ENCODE measurements around the gene ZNF443. TPM values are rescaled to one million over a fixed set of nuclear protein-coding genes. Genes with fewer than 3 reads are reported as not detected.

Gene ZNF443
- total RNA-seq, 1 donor from 2014 or later = 7.3 TPM

DNA sequence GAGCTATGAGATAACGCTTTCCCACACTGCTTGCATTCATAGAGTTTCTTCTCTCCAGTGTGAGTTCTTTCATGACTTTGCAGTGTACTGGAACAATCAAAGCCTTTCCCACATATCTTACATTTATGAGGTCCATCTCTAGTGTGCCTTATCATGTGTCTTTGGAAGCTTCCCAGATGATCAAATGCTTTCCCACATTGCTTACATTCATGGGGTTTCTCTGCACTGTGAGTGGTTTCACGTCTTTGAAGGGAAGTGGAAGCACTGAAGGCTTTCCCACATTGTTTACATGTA lies 60.4 kb downstream of the ZNF443 start:
- TF ChIP-seq CTCF (conservative IDR thresholded peaks at IDR 0.05; ENCODE audit: low read depth, low read length) = no peak
- no peak overlapping the region for H3K4me3 ChIP-seq (ENCODE audit: low read depth, low read length)
- no peak for DNase-seq (ENCODE audit: low read depth)

- TF ChIP-seq CTCF (conservative IDR thresholded peaks at IDR 0.05; ENCODE audit: low read depth, low read length) = no peak
- H3K4me3 ChIP-seq (ENCODE audit: low read depth, low read length) = no peak overlapping the region
Measured at GRCh38 chr19:12379732-12380443, 60.9 kb downstream of the ZNF443 start.

More at GRCh38 chr19:12379732-12380443, 60.9 kb downstream of the ZNF443 start:
- DNase-seq (ENCODE audit: low read depth) = no peak

Other genes with a start within 250 kb of the ZNF443 start
- 2.4 and 8.2 TPM in 2 replicates for gene ZNF44, start 146.1 kb downstream of the ZNF443 start, total RNA-seq
- gene ZNF563, start 107.4 kb downstream of the ZNF443 start, total RNA-seq = 2.8 and 9.7 TPM in 2 replicates
- 0.17 and 0.36 TPM in 2 replicates for gene ZNF442, start 75.3 kb downstream of the ZNF443 start, total RNA-seq
- 3.0 TPM in 2 replicates for gene ZNF799, start 39.8 kb downstream of the ZNF443 start, total RNA-seq
- 1.2 and 1.9 TPM in 2 replicates for gene ZNF709, start 43.8 kb upstream of the ZNF443 start, total RNA-seq
- gene ZNF564, start 110.5 kb upstream of the ZNF443 start, total RNA-seq = 3.0 and 3.3 TPM in 2 replicates
- gene ZNF490, start 169.8 kb upstream of the ZNF443 start, total RNA-seq = 1.2 and 2.0 TPM in 2 replicates
- 4.1 and 5.5 TPM in 2 replicates for gene ZNF791, start 169.9 kb upstream of the ZNF443 start, total RNA-seq
- gene MAN2B1, start 225.7 kb upstream of the ZNF443 start, total RNA-seq = 41.7 and 64.2 TPM in 2 replicates
- 3.6 and 10.8 TPM in 2 replicates for gene WDR83, start 225.8 kb upstream of the ZNF443 start, total RNA-seq
- gene DHPS, start 240.9 kb upstream of the ZNF443 start, total RNA-seq = 108 and 134 TPM in 2 replicates
- not detected in 2 replicates for gene GNG14, start 247.0 kb upstream of the ZNF443 start, total RNA-seq